ENCODE results near the gene KRT33B. TPM values are rescaled to one million over a fixed set of nuclear protein-coding genes. Genes with fewer than 3 reads are reported as not detected.
"Not testable (repeated sequence)": the region's sequence is repeated elsewhere in the genome, so short reads cannot be mapped to it uniquely, and the experiment has no call there.

Gene KRT33B
- polyA plus RNA-seq, 2 donors = 0.12 to 0.16 TPM

- WGBS, 2 donors = 51 to 74% methylated on average over 12 of the region's 12 CpGs
- H3K4me3 ChIP-seq (ENCODE audit: low read depth in 1 of 2, low read length in 2 of 2); H3K9me3 ChIP-seq (ENCODE audit: control insufficient read depth in 2 of 2, insufficient read depth in 1 of 2, low read depth in 1 of 2, low read length in 1 of 2); H3K27me3 ChIP-seq (ENCODE audit: control insufficient read depth in 1 of 2, insufficient read depth in 2 of 2, low read length in 2 of 2); H3K36me3 ChIP-seq (ENCODE audit: control insufficient read depth in 2 of 2, insufficient read depth in 2 of 2, low read length in 1 of 2): not testable (repeated sequence)
- peak overlapping the region; percentile 44 to 66 for H3K27ac ChIP-seq (ENCODE audit: low read depth in 2 of 2, low read length in 1 of 2)
- H3K4me1 ChIP-seq (ENCODE audit: control insufficient read depth in 2 of 2, insufficient read depth in 2 of 2, low read length in 1 of 2) = peaks cover 2 to 16% of the 10 kb centered on the region in 2 donors
These were observed 25.4 kb upstream of the KRT33B start for GRCh38 chr17:41395044-41395443.

- Histone ChIP-seq H3K4me3 (ENCODE audit: low read depth in 1 of 2, low read length in 2 of 2) (no peak overlapping the region), H3K4me1 (ENCODE audit: control insufficient read depth in 2 of 2, insufficient read depth in 2 of 2, low read length in 1 of 2) (peaks cover 2 to 16% of the 10 kb centered on the region in 2 donors), H3K9me3 (ENCODE audit: control insufficient read depth in 2 of 2, insufficient read depth in 1 of 2, low read depth in 1 of 2, low read length in 1 of 2) (no peaks in the 10 kb centered on the region), H3K27me3 (ENCODE audit: control insufficient read depth in 1 of 2, insufficient read depth in 2 of 2, low read length in 2 of 2) (no peaks in the 10 kb centered on the region), H3K27ac (ENCODE audit: low read depth in 2 of 2, low read length in 1 of 2) (peak overlapping the region; percentile 40 to 63), H3K36me3 (ENCODE audit: control insufficient read depth in 2 of 2, insufficient read depth in 2 of 2, low read length in 1 of 2) (no peaks in the 10 kb centered on the region)
- 52 to 73% methylated on average over 10 of the region's 10 CpGs for WGBS, 2 donors
These were observed 24.8 kb upstream of the KRT33B start for GRCh38 chr17:41394254-41394996.

- 86% methylated on average over 9 to 10 of the region's 10 CpGs for WGBS, 2 donors
- no peaks in the 10 kb centered on the region for H3K9me3 ChIP-seq (ENCODE audit: control insufficient read depth in 2 of 2, insufficient read depth in 1 of 2, low read depth in 1 of 2, low read length in 1 of 2)
- H3K4me3 ChIP-seq (ENCODE audit: low read depth in 1 of 2, low read length in 2 of 2) = no peak overlapping the region
- peaks cover 2 to 16% of the 10 kb centered on the region in 2 donors for H3K4me1 ChIP-seq (ENCODE audit: control insufficient read depth in 2 of 2, insufficient read depth in 2 of 2, low read length in 1 of 2)
- no peaks in the 10 kb centered on the region for H3K27me3 ChIP-seq (ENCODE audit: control insufficient read depth in 1 of 2, insufficient read depth in 2 of 2, low read length in 2 of 2)
- H3K27ac ChIP-seq (ENCODE audit: low read depth in 2 of 2, low read length in 1 of 2) = peak overlapping the region; percentile 12 to 45
- no peaks in the 10 kb centered on the region for H3K36me3 ChIP-seq (ENCODE audit: control insufficient read depth in 2 of 2, insufficient read depth in 2 of 2, low read length in 1 of 2)
These were observed 24.2 kb upstream of the KRT33B start for GRCh38 chr17:41393826-41394225.

GRCh38 chr17:41393294-41393693 is 23.7 kb upstream of the KRT33B start:
- no peak overlapping the region for H3K4me3 ChIP-seq (ENCODE audit: low read depth in 1 of 2, low read length in 2 of 2)
- H3K9me3 ChIP-seq (ENCODE audit: control insufficient read depth in 2 of 2, insufficient read depth in 1 of 2, low read depth in 1 of 2, low read length in 1 of 2) = no peaks in the 10 kb centered on the region
- 57 to 62% methylated on average over 5 of the region's 5 CpGs for WGBS, 2 donors
- peak overlapping the region in 1 of 2 donors; percentile 45 for H3K27ac ChIP-seq (ENCODE audit: low read depth in 2 of 2, low read length in 1 of 2)
- no peaks in the 10 kb centered on the region for H3K36me3 ChIP-seq (ENCODE audit: control insufficient read depth in 2 of 2, insufficient read depth in 2 of 2, low read length in 1 of 2)
- H3K4me1 ChIP-seq (ENCODE audit: control insufficient read depth in 2 of 2, insufficient read depth in 2 of 2, low read length in 1 of 2) = peaks cover 2 to 16% of the 10 kb centered on the region in 2 donors
- H3K27me3 ChIP-seq (ENCODE audit: control insufficient read depth in 1 of 2, insufficient read depth in 2 of 2, low read length in 2 of 2) = no peaks in the 10 kb centered on the region

GRCh38 chr17:41392278-41392677 is 22.7 kb upstream of the KRT33B start:
- Histone ChIP-seq H3K36me3 (ENCODE audit: control insufficient read depth in 2 of 2, insufficient read depth in 2 of 2, low read length in 1 of 2) (no peaks in the 10 kb centered on the region), H3K4me3 (ENCODE audit: low read depth in 1 of 2, low read length in 2 of 2) (no peak overlapping the region), H3K4me1 (ENCODE audit: control insufficient read depth in 2 of 2, insufficient read depth in 2 of 2, low read length in 1 of 2) (peaks cover 2 to 16% of the 10 kb centered on the region in 2 donors), H3K9me3 (ENCODE audit: control insufficient read depth in 2 of 2, insufficient read depth in 1 of 2, low read depth in 1 of 2, low read length in 1 of 2) (no peaks in the 10 kb centered on the region), H3K27ac (ENCODE audit: low read depth in 2 of 2, low read length in 1 of 2) (no peak overlapping the region), H3K27me3 (ENCODE audit: control insufficient read depth in 1 of 2, insufficient read depth in 2 of 2, low read length in 2 of 2) (no peaks in the 10 kb centered on the region)
- WGBS, 2 donors = 91 to 96% methylated on average over 1 of the region's 1 CpG

DNA sequence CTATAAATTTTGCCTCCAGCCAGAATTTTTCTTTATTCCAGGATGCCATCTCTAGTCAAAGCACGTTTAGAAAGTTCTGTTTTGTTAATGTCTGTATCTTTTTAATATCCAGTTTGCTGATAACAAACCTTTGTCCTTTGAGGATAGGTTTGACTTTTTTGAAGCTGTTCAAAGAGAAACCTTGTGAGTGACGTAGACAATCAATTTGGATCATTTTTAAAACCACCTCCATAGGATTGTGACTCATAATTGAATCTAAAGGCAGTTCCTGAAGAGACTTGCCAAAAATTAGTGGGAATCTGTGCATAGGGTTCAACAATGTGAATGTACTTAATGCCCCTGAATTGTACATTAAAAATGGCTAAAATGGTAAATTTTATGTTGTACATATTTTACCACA is 21.9 kb upstream of the KRT33B start:
- Histone ChIP-seq H3K36me3 (ENCODE audit: control insufficient read depth in 2 of 2, insufficient read depth in 2 of 2, low read length in 1 of 2) (no peaks in the 10 kb centered on the region), H3K4me1 (ENCODE audit: control insufficient read depth in 2 of 2, insufficient read depth in 2 of 2, low read length in 1 of 2) (peaks cover 2 to 16% of the 10 kb centered on the region in 2 donors), H3K27me3 (ENCODE audit: control insufficient read depth in 1 of 2, insufficient read depth in 2 of 2, low read length in 2 of 2) (no peaks in the 10 kb centered on the region), H3K9me3 (ENCODE audit: control insufficient read depth in 2 of 2, insufficient read depth in 1 of 2, low read depth in 1 of 2, low read length in 1 of 2) (no peaks in the 10 kb centered on the region), H3K27ac (ENCODE audit: low read depth in 2 of 2, low read length in 1 of 2) (no peak overlapping the region), H3K4me3 (ENCODE audit: low read depth in 1 of 2, low read length in 2 of 2) (no peak overlapping the region)
- 33 to 51% methylated on average over 2 of the region's 2 CpGs for WGBS, 2 donors

DNA sequence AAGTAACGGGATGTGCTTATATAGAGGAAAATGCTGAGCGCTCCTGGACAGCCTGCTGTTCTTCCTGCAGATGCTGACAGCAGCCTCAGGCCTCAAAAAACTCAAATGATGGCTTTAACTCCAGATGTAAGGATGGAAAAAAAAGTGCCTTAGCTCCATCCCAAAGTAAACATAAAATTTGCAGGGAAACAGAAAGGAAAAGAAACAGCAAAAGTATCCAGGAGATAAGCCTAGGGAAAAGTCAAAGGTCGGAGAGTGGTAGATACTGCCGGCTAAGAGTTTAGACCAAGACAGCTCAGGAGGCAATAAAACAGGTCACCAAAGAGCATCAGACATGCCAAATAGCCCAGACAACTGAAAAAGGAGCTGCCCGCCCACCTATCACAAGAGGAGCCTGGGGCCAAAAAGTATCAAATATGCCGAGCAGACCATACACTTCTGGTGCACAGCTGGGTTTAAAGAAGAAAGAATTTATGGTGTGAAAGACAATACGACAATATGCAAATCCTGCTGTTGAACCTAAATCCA is 20.9 kb upstream of the KRT33B start:
- 68 to 78% methylated on average over 7 of the region's 7 CpGs for WGBS, 2 donors
- Histone ChIP-seq H3K27ac (ENCODE audit: low read depth in 2 of 2, low read length in 1 of 2) (no peak overlapping the region), H3K4me1 (ENCODE audit: control insufficient read depth in 2 of 2, insufficient read depth in 2 of 2, low read length in 1 of 2) (peaks cover 2 to 14% of the 10 kb centered on the region in 2 donors), H3K9me3 (ENCODE audit: control insufficient read depth in 2 of 2, insufficient read depth in 1 of 2, low read depth in 1 of 2, low read length in 1 of 2) (no peaks in the 10 kb centered on the region), H3K27me3 (ENCODE audit: control insufficient read depth in 1 of 2, insufficient read depth in 2 of 2, low read length in 2 of 2) (no peaks in the 10 kb centered on the region), H3K36me3 (ENCODE audit: control insufficient read depth in 2 of 2, insufficient read depth in 2 of 2, low read length in 1 of 2) (no peaks in the 10 kb centered on the region), H3K4me3 (ENCODE audit: low read depth in 1 of 2, low read length in 2 of 2) (no peak overlapping the region)

- H3K9me3 ChIP-seq (ENCODE audit: control insufficient read depth in 2 of 2, insufficient read depth in 1 of 2, low read depth in 1 of 2, low read length in 1 of 2) = no peaks in the 10 kb centered on the region
- WGBS, 2 donors = 82 to 86% methylated on average over 4 of the region's 4 CpGs
- no peak overlapping the region for H3K4me3 ChIP-seq (ENCODE audit: low read depth in 1 of 2, low read length in 2 of 2)
- H3K36me3 ChIP-seq (ENCODE audit: control insufficient read depth in 2 of 2, insufficient read depth in 2 of 2, low read length in 1 of 2) = no peaks in the 10 kb centered on the region
- H3K27me3 ChIP-seq (ENCODE audit: control insufficient read depth in 1 of 2, insufficient read depth in 2 of 2, low read length in 2 of 2) = no peaks in the 10 kb centered on the region
- H3K27ac ChIP-seq (ENCODE audit: low read depth in 2 of 2, low read length in 1 of 2) = no peak overlapping the region
- H3K4me1 ChIP-seq (ENCODE audit: control insufficient read depth in 2 of 2, insufficient read depth in 2 of 2, low read length in 1 of 2) = no peaks in the 10 kb centered on the region
These were observed 18.1 kb upstream of the KRT33B start for GRCh38 chr17:41387670-41388069.

GRCh38 chr17:41386227-41386626 is 16.6 kb upstream of the KRT33B start:
- H3K4me3 ChIP-seq (ENCODE audit: low read depth in 1 of 2, low read length in 2 of 2) = no peak overlapping the region
- H3K4me1 ChIP-seq (ENCODE audit: control insufficient read depth in 2 of 2, insufficient read depth in 2 of 2, low read length in 1 of 2) = no peaks in the 10 kb centered on the region
- no peaks in the 10 kb centered on the region for H3K9me3 ChIP-seq (ENCODE audit: control insufficient read depth in 2 of 2, insufficient read depth in 1 of 2, low read depth in 1 of 2, low read length in 1 of 2)
- H3K27ac ChIP-seq (ENCODE audit: low read depth in 2 of 2, low read length in 1 of 2) = no peak overlapping the region
- WGBS, 2 donors = 98 to 100% methylated on average over 1 of the region's 1 CpG
- H3K36me3 ChIP-seq (ENCODE audit: control insufficient read depth in 2 of 2, insufficient read depth in 2 of 2, low read length in 1 of 2) = no peaks in the 10 kb centered on the region
- no peaks in the 10 kb centered on the region for H3K27me3 ChIP-seq (ENCODE audit: control insufficient read depth in 1 of 2, insufficient read depth in 2 of 2, low read length in 2 of 2)

DNA sequence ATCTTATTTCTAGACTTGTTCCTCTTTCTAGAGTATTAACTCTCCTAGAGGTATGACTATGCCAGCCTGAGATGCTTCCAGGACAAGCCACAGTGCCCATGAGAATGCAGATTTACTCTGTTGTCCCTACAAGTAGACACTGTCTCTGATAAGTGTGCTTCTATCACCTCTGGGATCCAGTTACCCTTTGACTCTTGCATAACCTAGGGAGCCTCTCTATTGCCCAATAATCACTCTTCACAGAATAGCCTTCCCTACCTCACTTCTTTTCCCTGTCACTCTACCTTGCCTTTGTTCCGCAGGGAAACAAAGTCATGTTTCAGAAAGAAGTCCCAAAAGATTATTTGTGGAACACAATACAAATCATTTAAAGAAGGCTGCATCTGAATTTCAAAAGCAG is 14.1 kb upstream of the KRT33B start:
- H3K9me3 ChIP-seq (ENCODE audit: control insufficient read depth in 2 of 2, insufficient read depth in 1 of 2, low read depth in 1 of 2, low read length in 1 of 2) = no peaks in the 10 kb centered on the region
- no peaks in the 10 kb centered on the region for H3K36me3 ChIP-seq (ENCODE audit: control insufficient read depth in 2 of 2, insufficient read depth in 2 of 2, low read length in 1 of 2)
- 97% methylated on average over 1 of the region's 1 CpG for WGBS, 2 donors
- H3K27ac ChIP-seq (ENCODE audit: low read depth in 2 of 2, low read length in 1 of 2) = no peak overlapping the region
- no peak overlapping the region for H3K4me3 ChIP-seq (ENCODE audit: low read depth in 1 of 2, low read length in 2 of 2)
- H3K4me1 ChIP-seq (ENCODE audit: control insufficient read depth in 2 of 2, insufficient read depth in 2 of 2, low read length in 1 of 2) = no peaks in the 10 kb centered on the region
- H3K27me3 ChIP-seq (ENCODE audit: control insufficient read depth in 1 of 2, insufficient read depth in 2 of 2, low read length in 2 of 2) = no peaks in the 10 kb centered on the region

Measured in esophagus (tissue), 2 donors.